GM23338 (cell line): ENCODE data around the gene TCFL5. TPM values are rescaled to one million over a fixed set of nuclear protein-coding genes. Genes with fewer than 3 reads are reported as not detected.
"Not testable (repeated sequence)": the region's sequence is repeated elsewhere in the genome, so short reads cannot be mapped to it uniquely, and the experiment has no call there.

Source experiments
- ATAC-seq: fragments of 200-7000 bp; cut with Tn5 transposase; 3 replicates; pipeline ENCODE4 v1.9.1; 2020
- DNase-seq: peaks from one replicate; pipeline ENCODE4 v3.0.0-alpha.2; 2015; ENCODE audit warnings: low spot score
- H2AFZ ChIP-seq: fragments of 200-600 bp; sonication (generic); 2 replicates; pipeline ENCODE4 v1.8.0; 2016; ENCODE audit warnings: antibody characterized with exemption, mild to moderate bottlenecking, moderate library complexity
- H3F3A ChIP-seq: fragments of 200-600 bp; sonication (generic); replicated peaks from 2 replicates; pipeline ENCODE4 v1.8.0; 2017; ENCODE audit warnings: antibody characterized with exemption, mixed run types, low read depth
- H3K27ac ChIP-seq: fragments of 200-600 bp; sonication (generic); 2 replicates; pipeline ENCODE4 v1.6.1; 2016; ENCODE audit warnings: low read depth
- H3K27me3 ChIP-seq: fragments of 200-600 bp; sonication (generic); 2 replicates; pipeline ENCODE4 v1.8.0; 2016; ENCODE audit warnings: mild to moderate bottlenecking, mixed run types, moderate library complexity; ENCODE audit not compliant: insufficient read depth
- H3K36me3 ChIP-seq: fragments of 200-600 bp; sonication (generic); 2 replicates; pipeline ENCODE4 v1.8.0; 2016; ENCODE audit warnings: mild to moderate bottlenecking; ENCODE audit not compliant: insufficient read depth
- H3K4me1 ChIP-seq: fragments of 200-600 bp; sonication (generic); 2 replicates; pipeline ENCODE4 v1.8.0; 2016; ENCODE audit warnings: mild to moderate bottlenecking, moderate library complexity; ENCODE audit not compliant: insufficient read depth
- H3K4me2 ChIP-seq: fragments of 200-600 bp; sonication (generic); 2 replicates; pipeline ENCODE4 v1.7.1; 2017; ENCODE audit warnings: mixed run types
- H3K4me3 ChIP-seq: fragments of 200-600 bp; sonication (generic); 2 replicates; pipeline ENCODE4 v1.6.1; 2016; ENCODE audit warnings: mixed run types
- H3K79me2 ChIP-seq: fragments of 200-600 bp; sonication (generic); replicated peaks from 2 replicates; pipeline ENCODE4 v1.8.0; 2017; ENCODE audit warnings: mild to moderate bottlenecking; ENCODE audit not compliant: insufficient read depth
- H3K9me2 ChIP-seq: fragments of 200-600 bp; sonication (generic); 2 replicates; pipeline ENCODE4 v1.8.0; 2017; ENCODE audit not compliant: insufficient read depth
- H4K20me1 ChIP-seq: fragments of 200-600 bp; sonication (generic); replicated peaks from 2 replicates; pipeline ENCODE4 v1.8.0; 2017; ENCODE audit warnings: mild to moderate bottlenecking; ENCODE audit not compliant: insufficient read depth
- H3K27ac Mint-ChIP-seq: 2 replicates; pipeline ENCODE4 v1.8.0; 2020; ENCODE audit warnings: inconsistent platforms, mild to moderate bottlenecking, moderate library complexity, mixed read lengths
- H3K27me3 Mint-ChIP-seq: 3 replicates; pipeline ENCODE4 v1.8.0; 2022; ENCODE audit warnings: low read depth, mild to moderate bottlenecking, moderate library complexity, mixed read lengths, inconsistent platforms; ENCODE audit not compliant: insufficient read depth, poor library complexity
- H3K36me3 Mint-ChIP-seq: 3 replicates; pipeline ENCODE4 v1.8.0; 2021; ENCODE audit warnings: low read depth, mild to moderate bottlenecking, inconsistent platforms, moderate library complexity, mixed read lengths
- H3K4me1 Mint-ChIP-seq: 3 replicates; pipeline ENCODE4 v1.8.0; 2020; ENCODE audit warnings: mild to moderate bottlenecking, inconsistent platforms, mixed read lengths
- H3K4me3 Mint-ChIP-seq: 3 replicates; pipeline ENCODE4 v1.8.0; 2021; ENCODE audit warnings: moderate library complexity, mild to moderate bottlenecking, inconsistent platforms, mixed read lengths
- H3K9me3 Mint-ChIP-seq: 3 replicates; pipeline ENCODE4 v1.8.0; 2020; ENCODE audit warnings: moderate library complexity, mild to moderate bottlenecking, inconsistent platforms, mixed read lengths
- CREB1 ChIP-seq: fragments of 250-450 bp; sonication (Bioruptor Pico); IDR thresholded peaks from 2 replicates; pipeline ENCODE4 v1.5.0; 2020; ENCODE audit warnings: low read depth, mild to moderate bottlenecking, moderate library complexity
- CTCF ChIP-seq, 2 experiments: fragments of 200-600 bp in 1 of 2; sonication (generic) in 1 of 2; conservative IDR thresholded peaks; 2 replicates each; pipeline versions ENCODE4 v1.5.1 to v1.6.1; 2016 to 2017; ENCODE audit warnings: antibody characterized with exemption in 2 of 2, low read depth in 2 of 2, mild to moderate bottlenecking in 2 of 2, moderate library complexity in 1 of 2
- ETS1 ChIP-seq: IDR thresholded peaks from 2 replicates; pipeline ENCODE4 v1.6.1; 2016; ENCODE audit warnings: antibody characterized with exemption
- EZH2 ChIP-seq: fragments of 200-600 bp; sonication (generic); IDR thresholded peaks from one replicate; pipeline ENCODE4 v1.8.0; 2017; ENCODE audit warnings: antibody characterized with exemption, mild to moderate bottlenecking, low read depth; ENCODE audit not compliant: unreplicated experiment
- EZH2phosphoT487 ChIP-seq: fragments of 200-600 bp; sonication (generic); IDR thresholded peaks from one replicate; pipeline ENCODE4 v1.8.1; 2018; ENCODE audit warnings: antibody characterized with exemption; ENCODE audit not compliant: unreplicated experiment
- POLR2AphosphoS5 ChIP-seq: IDR thresholded peaks from 2 replicates; pipeline ENCODE4 v1.6.1; 2016; ENCODE audit warnings: antibody characterized with exemption, low read depth
- STAT1 ChIP-seq: IDR thresholded peaks from one replicate; pipeline ENCODE4 v1.6.1; 2016; ENCODE audit warnings: antibody characterized with exemption; ENCODE audit not compliant: unreplicated experiment
- ZNF114 ChIP-seq: fragments of 250-450 bp; sonication (Bioruptor Pico); IDR thresholded peaks from 2 replicates; pipeline ENCODE4 v1.5.0; 2020; ENCODE audit warnings: mild to moderate bottlenecking, moderate library complexity
- ZNF462 ChIP-seq: fragments of 250-450 bp; sonication (Bioruptor Pico); IDR thresholded peaks from 2 replicates; pipeline ENCODE4 v1.5.0; 2020; ENCODE audit warnings: mild to moderate bottlenecking, moderate library complexity
- polyA plus RNA-seq: library from polyadenylated mRNA; unstranded; fragments of >200 nt; fragmentation: Nextera tagmentation; extraction: Ambion mirVana; gene quantifications from 2 replicates; pipeline ENCODE4 v1.2.1, GENCODE V29; 2016
- total RNA-seq: library from RNA; depleted of rRNA; stranded (reverse); fragments of >200 nt; shearing (Covaris generic); gene quantifications from 2 replicates; pipeline ENCODE4 v1.2.3, GENCODE V29; 2014

Gene TCFL5
- total and polyA plus RNA-seq, 2 experiments from 2014 or later: 5.8 to 19.3 TPM

GRCh38 chr20:62848917-62849316, 12.7 kb downstream of the TCFL5 start:
- not testable (repeated sequence) for H3K79me2 ChIP-seq, ATAC-seq, H3F3A ChIP-seq, H3K4me3 Mint-ChIP-seq, H3K4me1 ChIP-seq, H4K20me1 ChIP-seq, H2AFZ ChIP-seq, DNase-seq, H3K4me1 Mint-ChIP-seq, H3K27ac Mint-ChIP-seq, H3K4me2 ChIP-seq, H3K9me3 Mint-ChIP-seq, H3K36me3 ChIP-seq, H3K27me3 ChIP-seq, H3K4me3 ChIP-seq, H3K27ac ChIP-seq, H3K9me2 ChIP-seq
- H3K36me3 Mint-ChIP-seq: peaks cover 48% of the 10 kb centered on the region
- peaks cover 12% of the 10 kb centered on the region for H3K27me3 Mint-ChIP-seq

- H3K27ac Mint-ChIP-seq: no peak overlapping the region
- Histone ChIP-seq H3K9me2 (no peaks in the 10 kb centered on the region), H3K79me2 (0 out of 2 replicates have a peak, but pooled peaks cover 8% of the 10 kb centered on the region), H3K4me1 (0 out of 2 replicates have a peak, but pooled peaks cover 4% of the 10 kb centered on the region), H3F3A (0 out of 2 replicates have a peak, but pooled peaks cover 10% of the 10 kb centered on the region), H4K20me1 (peaks cover 7% of the 10 kb centered on the region), H2AFZ (no peak overlapping the region), H3K27me3 (no peaks in the 10 kb centered on the region), H3K4me3 (no peak overlapping the region), H3K36me3 (peaks cover 4% of the 10 kb centered on the region; the same call in 1 of the 2 replicates), H3K4me2 (no peak overlapping the region), H3K27ac (no peak overlapping the region)
- peaks cover 18% of the 10 kb centered on the region for H3K4me1 Mint-ChIP-seq
- TF ChIP-seq EZH2 (no peak), STAT1 (no peak), POLR2AphosphoS5 (no peak), CREB1 (no peak), ZNF114 (no peak), CTCF (conservative IDR thresholded peaks at IDR 0.05; ENCODE audit: low read depth in 2 of 2) (no peak), EZH2phosphoT487 (no peak), ZNF462 (no peak), ETS1 (no peak)
- peaks cover 14% of the 10 kb centered on the region for H3K27me3 Mint-ChIP-seq
- H3K9me3 Mint-ChIP-seq: no peaks in the 10 kb centered on the region
- peaks cover 35% of the 10 kb centered on the region for H3K36me3 Mint-ChIP-seq
- ATAC-seq (no peak), DNase-seq (no peak)
- H3K4me3 Mint-ChIP-seq: no peak overlapping the region
Observed at GRCh38 chr20:62846166-62846890, 15.3 kb downstream of the TCFL5 start.
